Mesenchymal stem cell (in vitro differentiated cells and primary cell): ENCODE measurements around the gene LPCAT3.

Experiments used
- DNase-seq: peaks from one replicate; pipeline ENCODE4 v3.0.0-alpha.2; 2013
- H2AFZ ChIP-seq: one replicate; pipeline ENCODE4 v1.6.1; 2013; ENCODE audit warnings: low read depth, mild to moderate bottlenecking, control low read depth, inconsistent platforms, low read length, moderate library complexity
- H2AK5ac ChIP-seq: 2 replicates; pipeline ENCODE4 v1.6.1; 2013; ENCODE audit warnings: low read length, moderate library complexity, mild to moderate bottlenecking, inconsistent platforms; ENCODE audit not compliant: severe bottlenecking
- H2BK120ac ChIP-seq: one replicate; pipeline ENCODE4 v1.6.1; 2013; ENCODE audit warnings: low read depth, mild to moderate bottlenecking, inconsistent platforms, low read length, moderate library complexity
- H2BK12ac ChIP-seq, 2 experiments: one replicate each; pipeline ENCODE4 v1.6.1; 2013; ENCODE audit warnings: inconsistent platforms in 2 of 2, low read length in 2 of 2, mild to moderate bottlenecking in 2 of 2, moderate library complexity in 2 of 2, control low read depth in 1 of 2
- H2BK15ac ChIP-seq: one replicate; pipeline ENCODE4 v1.6.1; 2013; ENCODE audit warnings: mild to moderate bottlenecking, low read depth, inconsistent platforms; ENCODE audit not compliant: poor library complexity, severe bottlenecking
- H2BK5ac ChIP-seq: 2 replicates; pipeline ENCODE4 v1.6.1; 2013; ENCODE audit warnings: low read depth, mild to moderate bottlenecking, low read length, control low read depth, inconsistent platforms; ENCODE audit not compliant: poor library complexity, severe bottlenecking
- H3K14ac ChIP-seq, 2 experiments: one replicate each; pipeline ENCODE4 v1.6.1; 2013; ENCODE audit warnings: inconsistent platforms in 2 of 2, low read length in 2 of 2, control low read depth in 1 of 2, mild to moderate bottlenecking in 1 of 2, moderate library complexity in 1 of 2
- H3K18ac ChIP-seq, 2 experiments: one replicate each; pipeline ENCODE4 v1.6.1; 2013; ENCODE audit warnings: inconsistent platforms in 2 of 2, low read length in 2 of 2, control low read depth in 1 of 2, low read depth in 1 of 2, mild to moderate bottlenecking in 1 of 2
- H3K23ac ChIP-seq, 2 experiments: one replicate each; pipeline ENCODE4 v1.6.1; 2013; ENCODE audit warnings: inconsistent platforms in 2 of 2, low read length in 2 of 2, mild to moderate bottlenecking in 2 of 2, moderate library complexity in 2 of 2, control low read depth in 1 of 2
- H3K27ac ChIP-seq: 2 replicates; pipeline ENCODE4 v1.5.1; 2013; ENCODE audit warnings: mild to moderate bottlenecking, moderate library complexity, low read length, control low read depth, inconsistent platforms; ENCODE audit not compliant: poor library complexity, severe bottlenecking
- H3K27me3 ChIP-seq, 2 experiments: 2 replicates each; pipeline versions ENCODE4 v1.6.1 to v1.7.0; 2013; ENCODE audit warnings: low read length in 2 of 2, mild to moderate bottlenecking in 2 of 2, moderate library complexity in 2 of 2, control low read depth in 1 of 2, inconsistent platforms in 1 of 2; ENCODE audit not compliant: control insufficient read depth in 1 of 2, insufficient read depth in 1 of 2
- H3K36me3 ChIP-seq, 2 experiments: 2 replicates each; pipeline versions ENCODE4 v1.6.1 to v1.7.0; 2013; ENCODE audit warnings: low read length in 2 of 2, control low read depth in 1 of 2, inconsistent platforms in 1 of 2, low read depth in 1 of 2, mild to moderate bottlenecking in 1 of 2; ENCODE audit not compliant: insufficient read depth in 2 of 2, control insufficient read depth in 1 of 2
- H3K4ac ChIP-seq, 2 experiments: one replicate each; pipeline ENCODE4 v1.6.1; 2013; ENCODE audit warnings: inconsistent platforms in 2 of 2, low read length in 2 of 2, mild to moderate bottlenecking in 2 of 2, moderate library complexity in 2 of 2, control low read depth in 1 of 2, low read depth in 1 of 2
- H3K4me1 ChIP-seq: 2 replicates; pipeline ENCODE4 v1.6.1; 2013; ENCODE audit warnings: low read depth, low read length, control low read depth; ENCODE audit not compliant: control insufficient read depth, insufficient read depth
- H3K4me2 ChIP-seq: 2 replicates; pipeline ENCODE4 v1.6.1; 2013; ENCODE audit warnings: low read length, mild to moderate bottlenecking, inconsistent platforms; ENCODE audit not compliant: poor library complexity, severe bottlenecking
- H3K4me3 ChIP-seq, 2 experiments: 2 replicates each; pipeline versions ENCODE4 v1.5.1 to v1.7.0; 2013; ENCODE audit warnings: low read length in 2 of 2, mild to moderate bottlenecking in 2 of 2, control low read depth in 1 of 2, low read depth in 1 of 2; ENCODE audit not compliant: insufficient read depth in 1 of 2
- H3K79me1 ChIP-seq: replicated peaks from 2 replicates; pipeline ENCODE4 v1.6.1; 2013; ENCODE audit warnings: mild to moderate bottlenecking, control low read depth, low read length, inconsistent platforms; ENCODE audit not compliant: poor library complexity, severe bottlenecking
- H3K9ac ChIP-seq: 2 replicates; pipeline ENCODE4 v1.7.0; 2013; ENCODE audit warnings: mild to moderate bottlenecking, low read length, moderate library complexity
- H3K9me3 ChIP-seq: 2 replicates; pipeline ENCODE4 v1.7.0; 2013; ENCODE audit warnings: mild to moderate bottlenecking, low read length; ENCODE audit not compliant: control insufficient read depth
- H4K8ac ChIP-seq: one replicate; pipeline ENCODE4 v1.6.1; 2013; ENCODE audit warnings: inconsistent platforms, mild to moderate bottlenecking, low read length, moderate library complexity
- H4K91ac ChIP-seq: one replicate; pipeline ENCODE4 v1.6.1; 2013; ENCODE audit warnings: mild to moderate bottlenecking, low read length, inconsistent platforms
- WGBS: methylation state at CpG from one replicate; pipeline ENCODE4 v1.1.7; 2013; ENCODE audit warnings: mixed read lengths; 5-methylcytosine and 5-hydroxymethylcytosine counted together

The LPCAT3 gene

GRCh38 chr12:6936636-6937480, 81.4 kb downstream of the LPCAT3 start:
- Histone ChIP-seq H3K9me3 (no peaks in the 10 kb centered on the region), H3K27ac (no peak overlapping the region), H3K27me3 (no peaks in the 10 kb centered on the region), H3K23ac (no peak overlapping the region), H3K14ac (no peak overlapping the region), H3K9ac (peak overlapping the region; percentile 92), H3K4me2 (peak overlapping the region; percentile 87), H2BK12ac (peak overlapping the region in 1 of 2 experiments; percentile 7), H4K91ac (peak overlapping the region; percentile 58), H2BK5ac (no peak overlapping the region), H2BK15ac (no peak overlapping the region), H3K79me1 (peaks cover 11% of the 10 kb centered on the region), H3K18ac (peak overlapping the region in 1 of 2 experiments; percentile 88), H2AFZ (no peak overlapping the region), H3K4me1 (peaks cover 37% of the 10 kb centered on the region), H2BK120ac (no peak overlapping the region), H3K4me3 (peak overlapping the region in 1 of 2 experiments; percentile 13), H3K4ac (peak overlapping the region in 1 of 2 experiments; percentile 59), H3K36me3 (peaks cover 70 to 85% of the 10 kb centered on the region in 2 experiments), H4K8ac (peak overlapping the region; percentile 84), H2AK5ac (no peak overlapping the region)
- WGBS, result 59% methylated on average over 36 of the region's 36 CpGs
- DNase-seq, result no peak

GRCh38 chr12:6936194-6936635, 82.1 kb downstream of the LPCAT3 start:
- H4K8ac ChIP-seq, result no peak overlapping the region
- H2BK120ac ChIP-seq, result no peak overlapping the region
- H2AFZ ChIP-seq, result no peak overlapping the region
- H3K79me1 ChIP-seq, result peaks cover 9% of the 10 kb centered on the region
- no peaks in the 10 kb centered on the region for H3K9me3 ChIP-seq
- no peak overlapping the region for H3K27ac ChIP-seq
- peaks cover 33% of the 10 kb centered on the region for H3K4me1 ChIP-seq
- no peak overlapping the region for H4K91ac ChIP-seq
- no peak overlapping the region for H2AK5ac ChIP-seq
- H3K36me3 ChIP-seq, result peaks cover 64 to 78% of the 10 kb centered on the region in 2 experiments
- H2BK15ac ChIP-seq, result no peak overlapping the region
- no peak overlapping the region for H3K23ac ChIP-seq
- no peak overlapping the region for H2BK5ac ChIP-seq
- no peak for DNase-seq
- no peak overlapping the region for H2BK12ac ChIP-seq
- no peak overlapping the region for H3K14ac ChIP-seq
- no peak overlapping the region for H3K18ac ChIP-seq
- WGBS, result 96% methylated on average over 3 of the region's 3 CpGs
- no peak overlapping the region for H3K4ac ChIP-seq
- H3K4me3 ChIP-seq, result no peak overlapping the region
- no peaks in the 10 kb centered on the region for H3K27me3 ChIP-seq
- H3K4me2 ChIP-seq, result no peak overlapping the region
- peak overlapping the region; percentile 68 for H3K9ac ChIP-seq

GRCh38 chr12:6935371-6936193, 82.7 kb downstream of the LPCAT3 start:
- no peak overlapping the region for H2BK15ac ChIP-seq
- no peak overlapping the region for H3K14ac ChIP-seq
- no peak overlapping the region for H2BK12ac ChIP-seq
- peaks cover 58 to 72% of the 10 kb centered on the region in 2 experiments for H3K36me3 ChIP-seq
- H2BK120ac ChIP-seq, result no peak overlapping the region
- H3K23ac ChIP-seq, result no peak overlapping the region
- H3K4ac ChIP-seq, result no peak overlapping the region
- H3K27me3 ChIP-seq, result no peaks in the 10 kb centered on the region
- no peak overlapping the region for H3K18ac ChIP-seq
- peaks cover 9% of the 10 kb centered on the region for H3K79me1 ChIP-seq
- DNase-seq, result no peak
- H4K8ac ChIP-seq, result no peak overlapping the region
- no peak overlapping the region for H3K4me3 ChIP-seq
- H2BK5ac ChIP-seq, result no peak overlapping the region
- H3K4me2 ChIP-seq, result no peak overlapping the region
- H3K9ac ChIP-seq, result peak overlapping the region; percentile 68
- H2AFZ ChIP-seq, result no peak overlapping the region
- 86% methylated on average over 14 of the region's 14 CpGs for WGBS
- H3K27ac ChIP-seq, result no peak overlapping the region
- no peak overlapping the region for H2AK5ac ChIP-seq
- H3K4me1 ChIP-seq, result peaks cover 32% of the 10 kb centered on the region
- H3K9me3 ChIP-seq, result no peaks in the 10 kb centered on the region
- H4K91ac ChIP-seq, result no peak overlapping the region

GRCh38 chr12:6934110-6934509, 84.2 kb downstream of the LPCAT3 start:
- 77% methylated on average over 6 of the region's 8 CpGs for WGBS
- no peak overlapping the region for H3K4ac ChIP-seq

More at GRCh38 chr12:6934110-6934509, 84.2 kb downstream of the LPCAT3 start:
- Histone ChIP-seq H3K23ac (no peak overlapping the region), H2BK120ac (no peak overlapping the region), H3K4me3 (peak overlapping the region in 1 of 2 experiments; percentile 36), H2AK5ac (no peak overlapping the region), H3K79me1 (peaks cover 5% of the 10 kb centered on the region), H3K9ac (peak overlapping the region; percentile 68), H3K36me3 (peaks cover 49 to 58% of the 10 kb centered on the region in 2 experiments), H2AFZ (no peak overlapping the region), H2BK5ac (no peak overlapping the region), H3K4me1 (peaks cover 36% of the 10 kb centered on the region), H3K27ac (no peak overlapping the region), H4K8ac (no peak overlapping the region), H3K9me3 (no peaks in the 10 kb centered on the region), H2BK12ac (no peak overlapping the region), H3K27me3 (no peaks in the 10 kb centered on the region), H3K14ac (no peak overlapping the region), H3K18ac (no peak overlapping the region), H3K4me2 (no peak overlapping the region), H2BK15ac (no peak overlapping the region), H4K91ac (no peak overlapping the region)
- DNase-seq, result no peak
